Measurements from ENCODE around the gene PLD1. TPM values are rescaled to one million over a fixed set of nuclear protein-coding genes. Genes with fewer than 3 reads are reported as not detected.

The PLD1 gene
- total and polyA plus RNA-seq, 2 of the 8 experiments (the other 6 are each of a cell fraction or from before 2014, with no cell fraction given): 1.2 to 2.6 TPM

DNA sequence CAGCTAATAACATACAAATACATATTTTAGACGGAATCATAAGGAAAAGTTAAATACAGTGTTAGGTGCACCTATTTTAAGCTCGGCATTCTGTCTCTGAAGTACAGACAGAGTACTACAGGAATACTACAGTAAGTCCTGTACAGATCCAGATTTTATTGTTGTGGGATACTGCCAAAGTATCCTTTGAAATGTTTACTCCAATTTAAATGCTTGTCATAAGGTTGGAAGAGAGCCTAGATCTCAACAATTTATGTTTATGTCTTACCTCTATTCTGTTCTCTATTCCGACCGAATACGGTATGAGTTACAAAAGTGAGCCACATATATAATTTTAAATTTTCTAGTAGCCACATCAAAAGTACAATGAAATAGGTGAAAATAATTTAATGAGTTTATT is 25.3 kb downstream of the PLD1 start:
- CTCF ChIA-PET (ENCODE audit: partially characterized antibody): interaction anchor here (0.6 to 2.5 kb wide), 7 partner anchors 9 to 838 kb away, joined by 3 to 12 read pairs (median 3); no protein-coding TSS in a partner anchor
- DNase-seq (ENCODE audit: low read depth in 1 of 2, low spot score in 2 of 2) (no peak), FAIRE-seq (no peak)
- Histone ChIP-seq H4K20me1 (replicated peaks in 1 of 2; ENCODE audit: control insufficient read depth in 1 of 2, insufficient read depth in 2 of 2, low read length in 2 of 2) (no peaks in the 10 kb centered on the region), H3K79me1 (ENCODE audit: low read depth, low read length) (no peaks in the 10 kb centered on the region), H2BK5ac (ENCODE audit: low read depth, low read length) (no peak overlapping the region), H2BK20ac (ENCODE audit: low read length) (no peak overlapping the region), H3K27ac (ENCODE audit: low read depth, low read length) (no peak overlapping the region), H3K4me1 (replicated peaks in 1 of 4; ENCODE audit: control insufficient read depth in 3 of 4, insufficient read depth in 4 of 4, low read length in 3 of 4) (no peaks in the 10 kb centered on the region), H3K14ac (ENCODE audit: insufficient read length) (no peak overlapping the region), H3K56ac (replicated peaks; ENCODE audit: insufficient read length, low read depth, low read length) (no peak overlapping the region), H2AFZ (ENCODE audit: low read length) (no peak overlapping the region), H2BK15ac (ENCODE audit: low read length) (no peak overlapping the region), H3K4me2 (ENCODE audit: insufficient read depth in 1 of 2, low read depth in 2 of 2, low read length in 2 of 2) (no peak overlapping the region), H3K36me3 (ENCODE audit: control insufficient read depth in 2 of 4, insufficient read depth in 4 of 4, low read length in 3 of 4) (no peaks in the 10 kb centered on the region), H3K4ac (replicated peaks; ENCODE audit: insufficient read length, low read depth, low read length) (no peak overlapping the region), H2BK120ac (replicated peaks; ENCODE audit: low read depth, low read length) (no peak overlapping the region), H4K5ac (ENCODE audit: insufficient read length, low read depth, low read length) (no peak overlapping the region), H4K8ac (ENCODE audit: extremely low read depth, insufficient read depth, low read length) (no peak overlapping the region), H3K27me3 (replicated peaks in 1 of 4; ENCODE audit: control insufficient read depth in 3 of 4, extremely low read depth in 1 of 4, insufficient read depth in 3 of 4, low read length in 3 of 4) (no peaks in the 10 kb centered on the region), H2BK12ac (ENCODE audit: low read depth, low read length) (no peak overlapping the region), H3K23ac (ENCODE audit: insufficient read length) (no peak overlapping the region), H4K91ac (replicated peaks; ENCODE audit: insufficient read length, low read length) (no peak overlapping the region), H3K79me2 (ENCODE audit: control insufficient read depth in 1 of 2, insufficient read depth in 2 of 2, low read length in 2 of 2) (no peaks in the 10 kb centered on the region), H3K4me3 (ENCODE audit: extremely low read depth in 1 of 4, insufficient read depth in 2 of 4, low read depth in 3 of 4, low read length in 4 of 4) (no peak overlapping the region), H3K23me2 (ENCODE audit: low read depth, low read length) (no peaks in the 10 kb centered on the region), H3K18ac (ENCODE audit: extremely low read depth, low read length) (no peak overlapping the region), H3K9me3 (ENCODE audit: insufficient read depth in 2 of 2, low read depth in 1 of 2, low read length in 1 of 2) (no peaks in the 10 kb centered on the region), H2AK5ac (ENCODE audit: low read depth, low read length) (no peak overlapping the region), H3K9ac (replicated peaks in 1 of 4; ENCODE audit: extremely low read depth in 1 of 4, low read depth in 3 of 4, low read length in 3 of 4) (no peak overlapping the region)
- WGBS, 2 experiments (ENCODE audit: extremely low coverage in 1 of 2, insufficient coverage in 1 of 2, insufficient read length in 1 of 2, insufficient replicate concordance in 2 of 2, low coverage in 1 of 2, low lambda C conversion rate in 2 of 2, missing lambda C conversion rate in 1 of 2): 96% methylated on average over 5 of the region's 5 CpGs; no CpG with 5 or more reads in 1 of the 2 experiments
- POLR2A ChIA-PET (ENCODE audit: partially characterized antibody): no interaction called here
- TF ChIP-seq, protein P1, sequence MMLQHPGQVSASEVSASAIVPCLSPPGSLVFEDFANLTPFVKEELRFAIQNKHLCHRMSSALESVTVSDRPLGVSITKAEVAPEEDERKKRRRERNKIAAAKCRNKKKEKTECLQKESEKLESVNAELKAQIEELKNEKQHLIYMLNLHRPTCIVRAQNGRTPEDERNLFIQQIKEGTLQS (IDR thresholded peaks at IDR 0.05; ENCODE audit: insufficient read depth, low read depth, low read length): no peak
- TF ChIP-seq, protein P2, sequence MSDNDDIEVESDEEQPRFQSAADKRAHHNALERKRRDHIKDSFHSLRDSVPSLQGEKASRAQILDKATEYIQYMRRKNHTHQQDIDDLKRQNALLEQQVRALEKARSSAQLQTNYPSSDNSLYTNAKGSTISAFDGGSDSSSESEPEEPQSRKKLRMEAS (IDR thresholded peaks at IDR 0.05): no peak
- TF ChIP-seq, protein P3, sequence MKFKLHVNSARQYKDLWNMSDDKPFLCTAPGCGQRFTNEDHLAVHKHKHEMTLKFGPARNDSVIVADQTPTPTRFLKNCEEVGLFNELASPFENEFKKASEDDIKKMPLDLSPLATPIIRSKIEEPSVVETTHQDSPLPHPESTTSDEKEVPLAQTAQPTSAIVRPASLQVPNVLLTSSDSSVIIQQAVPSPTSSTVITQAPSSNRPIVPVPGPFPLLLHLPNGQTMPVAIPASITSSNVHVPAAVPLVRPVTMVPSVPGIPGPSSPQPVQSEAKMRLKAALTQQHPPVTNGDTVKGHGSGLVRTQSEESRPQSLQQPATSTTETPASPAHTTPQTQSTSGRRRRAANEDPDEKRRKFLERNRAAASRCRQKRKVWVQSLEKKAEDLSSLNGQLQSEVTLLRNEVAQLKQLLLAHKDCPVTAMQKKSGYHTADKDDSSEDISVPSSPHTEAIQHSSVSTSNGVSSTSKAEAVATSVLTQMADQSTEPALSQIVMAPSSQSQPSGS (IDR thresholded peaks at IDR 0.05; ENCODE audit: low read length): no peak
- TF ChIP-seq CTBP2 (IDR thresholded peaks at IDR 0.05; ENCODE audit: borderline replicate concordance, insufficient read depth, insufficient read length, low read length) (no peak), SP4 (IDR thresholded peaks at IDR 0.05; ENCODE audit: low read length) (no peak), GTF2F1 (IDR thresholded peaks at IDR 0.05; ENCODE audit: borderline replicate concordance, low read depth, low read length) (no peak), TCF12 (IDR thresholded peaks at IDR 0.05; ENCODE audit: low read depth, low read length) (no peak), TAF1 (IDR thresholded peaks at IDR 0.05; ENCODE audit: low read depth, low read length) (no peak)

Measured in H1 (cell line).